Breast epithelium (tissue), 4 donors: ENCODE measurements around the gene LRRC49. TPM values are rescaled to one million over a fixed set of nuclear protein-coding genes. Genes with fewer than 3 reads are reported as not detected.

Source experiments
- DNase-seq, 2 donors: peaks; one replicate each; pipeline ENCODE4 v3.0.0-alpha.2; 2019; ENCODE audit warnings: low spot score in 2 of 2
- H3K27ac ChIP-seq, 2 donors: fragments of 200-600 bp; sonication (generic) in 1 of 2; one replicate each; pipeline ENCODE4 v1.5.1; 2016 to 2019; ENCODE audit warnings: mild to moderate bottlenecking in 1 of 2
- H3K27me3 ChIP-seq, 2 donors: fragments of 200-600 bp; sonication (generic) in 1 of 2; one replicate each; pipeline versions ENCODE4 v1.5.1 to v1.6.0; 2017 to 2019; ENCODE audit warnings: control low read depth in 1 of 2, mild to moderate bottlenecking in 1 of 2
- H3K36me3 ChIP-seq: fragments of 200-600 bp; one replicate; pipeline ENCODE4 v1.5.1; 2019
- H3K4me1 ChIP-seq, 2 donors: fragments of 200-600 bp; sonication (generic); one replicate each; pipeline ENCODE4 v1.5.1; 2016 to 2019; ENCODE audit warnings: control low read depth in 1 of 2
- H3K4me3 ChIP-seq, 3 donors: fragments of 200-600 bp; sonication (generic); 1 replicate in 2 of 3; 2 replicates in 1 of 3; pipeline ENCODE4 v1.5.1; 2016 to 2019; ENCODE audit warnings: mild to moderate bottlenecking in 3 of 3, moderate library complexity in 2 of 3
- H3K9me3 ChIP-seq, 2 donors: fragments of 200-600 bp; sonication (generic) in 1 of 2; one replicate each; pipeline ENCODE4 v1.5.1; 2016 to 2019; ENCODE audit warnings: control low read depth in 1 of 2
- POLR2A ChIP-seq: fragments of 450-650 bp; IDR thresholded peaks from one replicate; pipeline ENCODE4 v1.6.1; 2016; ENCODE audit warnings: antibody characterized with exemption, mild to moderate bottlenecking, moderate library complexity
- POLR2AphosphoS5 ChIP-seq, 3 donors: sonication (generic); formaldehyde crosslinking; IDR thresholded peaks; one replicate each; pipeline ENCODE4 v1.6.1; 2017; ENCODE audit warnings: antibody characterized with exemption in 3 of 3
- intact Hi-C: fragments of 100-400 bp; cut with DNase I; formaldehyde crosslinking; loops from one replicate; pipeline ENCODE4 v1.15.1; 2023; ENCODE audit warnings: low total_unique reads
- total RNA-seq, 3 donors: library from RNA; depleted of rRNA; stranded (reverse); fragments of >200 nt; gene quantifications; one replicate each; pipeline ENCODE4 v1.1.0, GENCODE V29; 2016
- TF ChIP-seq, protein P1 (sequence below), 3 donors: fragments of 450-650 bp; IDR thresholded peaks; one replicate each; pipeline ENCODE4 v1.5.1; 2016 to 2017; ENCODE audit warnings: antibody characterized with exemption in 3 of 3, mild to moderate bottlenecking in 3 of 3, moderate library complexity in 3 of 3

LRRC49 gene
- total RNA-seq, 3 donors from 2014 or later = 6.7 to 13.3 (median 9.5) TPM

DNA sequence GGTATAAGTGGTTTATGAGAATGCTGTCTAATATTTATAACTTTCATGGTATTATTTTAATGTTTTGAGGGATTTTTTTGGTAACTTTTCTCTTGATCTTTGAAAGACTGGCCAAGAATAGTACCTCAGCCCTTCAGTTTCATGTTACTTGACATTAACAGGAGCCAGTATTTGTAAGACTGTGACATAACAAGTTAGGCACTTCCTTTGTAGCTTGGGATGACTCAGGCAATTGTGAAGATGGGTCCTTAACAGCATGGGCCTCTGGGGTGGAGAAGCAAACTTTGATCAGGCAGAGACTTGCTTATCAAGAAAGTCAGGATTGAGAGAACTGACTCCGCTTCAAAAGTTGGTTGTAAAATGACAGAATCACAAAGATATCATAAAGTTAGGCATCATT is 9.5 kb downstream of the LRRC49 start:
- H3K4me1 ChIP-seq = no peaks in the 10 kb centered on the region
- no peaks in the 10 kb centered on the region for H3K36me3 ChIP-seq
- intact Hi-C loops = no loop called here
- DNase-seq = no peak
- TF ChIP-seq, protein P1, sequence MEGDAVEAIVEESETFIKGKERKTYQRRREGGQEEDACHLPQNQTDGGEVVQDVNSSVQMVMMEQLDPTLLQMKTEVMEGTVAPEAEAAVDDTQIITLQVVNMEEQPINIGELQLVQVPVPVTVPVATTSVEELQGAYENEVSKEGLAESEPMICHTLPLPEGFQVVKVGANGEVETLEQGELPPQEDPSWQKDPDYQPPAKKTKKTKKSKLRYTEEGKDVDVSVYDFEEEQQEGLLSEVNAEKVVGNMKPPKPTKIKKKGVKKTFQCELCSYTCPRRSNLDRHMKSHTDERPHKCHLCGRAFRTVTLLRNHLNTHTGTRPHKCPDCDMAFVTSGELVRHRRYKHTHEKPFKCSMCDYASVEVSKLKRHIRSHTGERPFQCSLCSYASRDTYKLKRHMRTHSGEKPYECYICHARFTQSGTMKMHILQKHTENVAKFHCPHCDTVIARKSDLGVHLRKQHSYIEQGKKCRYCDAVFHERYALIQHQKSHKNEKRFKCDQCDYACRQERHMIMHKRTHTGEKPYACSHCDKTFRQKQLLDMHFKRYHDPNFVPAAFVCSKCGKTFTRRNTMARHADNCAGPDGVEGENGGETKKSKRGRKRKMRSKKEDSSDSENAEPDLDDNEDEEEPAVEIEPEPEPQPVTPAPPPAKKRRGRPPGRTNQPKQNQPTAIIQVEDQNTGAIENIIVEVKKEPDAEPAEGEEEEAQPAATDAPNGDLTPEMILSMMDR (IDR thresholded peaks at IDR 0.05) = no peak
- TF ChIP-seq POLR2A = no peak
- TF ChIP-seq POLR2AphosphoS5 (IDR thresholded peaks at IDR 0.05) = no peak
- no peak overlapping the region for H3K27ac ChIP-seq
- peaks cover 0 to 3% of the 10 kb centered on the region in 2 donors for H3K9me3 ChIP-seq
- no peaks in the 10 kb centered on the region for H3K27me3 ChIP-seq
- no peak overlapping the region for H3K4me3 ChIP-seq

DNA sequence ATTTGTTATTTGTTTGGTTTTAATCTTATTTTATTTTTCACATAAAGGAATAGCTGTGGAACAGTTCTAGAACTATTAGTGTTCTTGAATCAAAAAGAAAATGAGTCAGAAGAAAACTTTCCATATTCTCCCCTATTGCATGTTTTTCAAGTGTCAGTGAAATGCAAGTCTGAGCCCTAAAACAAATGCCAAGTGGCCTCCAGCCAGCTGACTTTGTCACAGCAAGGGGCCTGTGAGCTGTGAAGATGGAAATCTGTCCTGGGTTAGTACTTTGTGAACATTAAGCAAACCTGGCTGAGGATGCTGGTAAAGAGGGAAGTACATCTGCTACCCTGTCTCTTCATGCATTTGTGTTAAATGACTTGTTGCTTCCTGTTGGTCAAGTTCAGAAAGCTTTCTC is 14.2 kb downstream of the LRRC49 start:
- peaks cover 15% of the 10 kb centered on the region in 2 donors for H3K9me3 ChIP-seq
- H3K27me3 ChIP-seq = no peaks in the 10 kb centered on the region
- no peak for DNase-seq
- H3K36me3 ChIP-seq = no peaks in the 10 kb centered on the region
- no peaks in the 10 kb centered on the region for H3K4me1 ChIP-seq
- TF ChIP-seq POLR2AphosphoS5 (IDR thresholded peaks at IDR 0.05) (no peak), POLR2A (no peak)
- TF ChIP-seq, protein P1 (IDR thresholded peaks at IDR 0.05) = no peak
- intact Hi-C loops = no loop called here
- no peak overlapping the region for H3K4me3 ChIP-seq
- no peak overlapping the region for H3K27ac ChIP-seq

DNA sequence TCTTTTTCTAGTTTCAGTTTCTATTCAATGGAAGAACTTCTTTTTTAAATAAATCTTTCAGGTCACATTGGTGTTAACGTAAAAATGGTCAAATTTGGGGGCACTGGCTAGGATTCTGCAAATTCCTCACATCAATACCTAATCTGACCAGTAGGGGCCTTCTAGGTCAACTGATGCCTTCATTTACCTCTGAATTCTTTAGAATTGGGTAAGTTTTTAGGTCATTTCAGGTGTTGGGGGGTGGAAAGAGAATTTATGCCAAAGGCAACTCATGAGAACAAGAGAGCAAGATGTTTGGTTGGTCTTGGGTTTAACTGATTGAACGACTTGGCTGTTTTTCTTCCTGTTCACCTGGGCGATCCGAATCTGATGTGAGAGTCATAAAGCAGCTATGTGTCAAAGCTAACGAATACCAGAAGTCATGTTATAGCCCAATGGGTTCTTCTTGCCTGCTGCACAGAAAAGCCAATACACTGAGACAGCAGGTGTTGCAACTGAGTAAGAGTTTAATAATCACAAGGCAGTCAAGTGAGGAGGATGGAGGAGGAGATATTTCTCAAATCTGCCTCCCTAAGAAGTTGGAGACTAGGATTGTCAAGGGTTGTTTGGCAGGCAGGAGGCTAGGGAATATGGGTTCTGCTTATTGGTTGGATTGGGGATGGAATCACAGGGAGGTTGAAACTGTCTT is 15.3 kb downstream of the LRRC49 start:
- H3K27ac ChIP-seq = no peak overlapping the region
- intact Hi-C loops = no loop called here
- no peak overlapping the region for H3K4me3 ChIP-seq
- no peaks in the 10 kb centered on the region for H3K36me3 ChIP-seq
- peaks cover 15% of the 10 kb centered on the region in 2 donors for H3K9me3 ChIP-seq
- no peaks in the 10 kb centered on the region for H3K4me1 ChIP-seq
- no peak for TF ChIP-seq POLR2A
- no peak for TF ChIP-seq POLR2AphosphoS5 (IDR thresholded peaks at IDR 0.05)
- TF ChIP-seq, protein P1 (IDR thresholded peaks at IDR 0.05) = no peak
- H3K27me3 ChIP-seq = no peaks in the 10 kb centered on the region
- no peak for DNase-seq

DNA sequence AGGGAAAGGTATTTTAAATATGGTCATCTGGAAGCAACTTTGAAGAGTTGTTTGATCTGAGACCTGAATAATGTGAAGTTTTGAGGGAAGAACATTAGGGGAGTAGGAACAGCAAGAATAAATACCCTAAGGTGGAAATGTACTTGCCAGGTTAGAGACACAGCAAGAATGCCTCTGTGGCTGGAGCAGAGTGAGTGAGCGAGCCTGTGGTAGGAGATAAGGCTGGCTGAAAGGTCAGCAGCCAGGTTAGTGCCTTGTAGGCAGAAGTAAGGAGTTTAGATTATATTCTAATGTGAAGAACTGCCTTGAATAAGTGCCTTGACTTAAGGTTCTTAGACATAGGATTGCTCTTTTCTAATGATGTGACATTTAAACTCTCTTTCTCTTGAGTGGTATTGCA is 18.3 kb downstream of the LRRC49 start:
- Histone ChIP-seq H3K9me3 (peaks cover 15% of the 10 kb centered on the region in 2 donors), H3K36me3 (peaks cover 6% of the 10 kb centered on the region), H3K27ac (no peak overlapping the region), H3K4me1 (no peaks in the 10 kb centered on the region), H3K4me3 (no peak overlapping the region), H3K27me3 (no peaks in the 10 kb centered on the region)
- DNase-seq = no peak
- TF ChIP-seq POLR2A = no peak
- intact Hi-C loops = no loop called here

DNA sequence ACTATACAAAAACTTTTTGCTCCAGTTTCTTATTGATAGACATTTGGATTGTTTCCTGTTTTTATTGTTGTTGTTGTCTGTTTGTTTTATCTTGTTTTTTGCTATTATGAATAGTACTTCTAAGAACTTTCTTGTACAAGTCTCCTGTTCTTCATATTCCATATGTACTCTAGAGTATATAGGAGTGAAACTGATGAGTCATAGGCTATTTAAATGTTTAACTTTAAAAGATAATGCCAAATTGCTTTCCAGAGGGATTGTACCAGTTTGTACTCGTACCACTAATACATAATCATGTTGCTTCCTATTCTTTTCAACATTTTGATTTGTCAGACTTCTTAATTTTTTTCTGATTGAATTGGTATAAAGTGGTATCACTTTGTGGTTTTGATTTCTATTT is 19.6 kb downstream of the LRRC49 start:
- H3K4me3 ChIP-seq = no peak overlapping the region
- H3K4me1 ChIP-seq = no peaks in the 10 kb centered on the region
- H3K27ac ChIP-seq = no peak overlapping the region
- TF ChIP-seq, protein P1 (IDR thresholded peaks at IDR 0.05) = no peak
- TF ChIP-seq POLR2AphosphoS5 (IDR thresholded peaks at IDR 0.05) = no peak
- no peak for TF ChIP-seq POLR2A
- H3K27me3 ChIP-seq = no peaks in the 10 kb centered on the region
- intact Hi-C loops = no loop called here
- H3K36me3 ChIP-seq = peaks cover 6% of the 10 kb centered on the region
- DNase-seq = no peak
- peaks cover 12 to 16% of the 10 kb centered on the region in 2 donors for H3K9me3 ChIP-seq
